B cell (primary cell): Measurements from ENCODE around the gene PHYH.

ENCODE experiments used
- EZH2 ChIP-seq: IDR thresholded peaks from 2 replicates; pipeline ENCODE4 v1.6.1; 2012; ENCODE audit warnings: borderline replicate concordance, low read depth, mild to moderate bottlenecking, moderate library complexity, low read length; ENCODE audit not compliant: insufficient read depth, poor library complexity, severe bottlenecking
- TF ChIP-seq, protein P1 (sequence below): fragments of 200-600 bp; IDR thresholded peaks from one replicate; pipeline ENCODE4 v1.8.0; 2022; ENCODE audit warnings: antibody characterized with exemption, mild to moderate bottlenecking

GRCh38 chr10:13294784-13295183, 5.1 kb downstream of the PHYH start:
- no peak for TF ChIP-seq EZH2
- TF ChIP-seq, protein P1, sequence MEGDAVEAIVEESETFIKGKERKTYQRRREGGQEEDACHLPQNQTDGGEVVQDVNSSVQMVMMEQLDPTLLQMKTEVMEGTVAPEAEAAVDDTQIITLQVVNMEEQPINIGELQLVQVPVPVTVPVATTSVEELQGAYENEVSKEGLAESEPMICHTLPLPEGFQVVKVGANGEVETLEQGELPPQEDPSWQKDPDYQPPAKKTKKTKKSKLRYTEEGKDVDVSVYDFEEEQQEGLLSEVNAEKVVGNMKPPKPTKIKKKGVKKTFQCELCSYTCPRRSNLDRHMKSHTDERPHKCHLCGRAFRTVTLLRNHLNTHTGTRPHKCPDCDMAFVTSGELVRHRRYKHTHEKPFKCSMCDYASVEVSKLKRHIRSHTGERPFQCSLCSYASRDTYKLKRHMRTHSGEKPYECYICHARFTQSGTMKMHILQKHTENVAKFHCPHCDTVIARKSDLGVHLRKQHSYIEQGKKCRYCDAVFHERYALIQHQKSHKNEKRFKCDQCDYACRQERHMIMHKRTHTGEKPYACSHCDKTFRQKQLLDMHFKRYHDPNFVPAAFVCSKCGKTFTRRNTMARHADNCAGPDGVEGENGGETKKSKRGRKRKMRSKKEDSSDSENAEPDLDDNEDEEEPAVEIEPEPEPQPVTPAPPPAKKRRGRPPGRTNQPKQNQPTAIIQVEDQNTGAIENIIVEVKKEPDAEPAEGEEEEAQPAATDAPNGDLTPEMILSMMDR, result no peak
